ENCODE data around the gene RNF112.
A peak's percentile ranks its signal among the peaks of the same experiment; 100 is the strongest.

The RNF112 gene

DNA sequence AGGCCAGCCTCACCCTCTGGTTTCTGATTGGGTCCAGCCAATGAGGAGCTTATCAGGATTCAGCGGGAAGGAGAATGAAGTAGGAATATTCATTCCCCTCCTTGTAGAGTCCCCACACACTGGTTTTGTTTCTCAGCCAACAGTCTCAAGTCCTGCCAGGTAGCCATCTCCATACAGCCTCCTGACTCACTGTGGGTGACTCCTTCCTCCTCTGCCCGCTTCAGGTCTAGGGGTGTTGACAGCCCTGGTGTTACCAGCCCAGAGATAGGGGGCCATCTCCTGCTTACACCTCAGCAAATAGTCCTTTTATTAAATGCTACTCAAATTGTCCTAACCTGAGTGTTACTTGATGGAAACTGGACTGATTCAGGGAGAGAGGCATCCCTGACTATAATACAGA is 20.1 kb upstream of the RNF112 start:
- DNase-seq: no peak

DNA sequence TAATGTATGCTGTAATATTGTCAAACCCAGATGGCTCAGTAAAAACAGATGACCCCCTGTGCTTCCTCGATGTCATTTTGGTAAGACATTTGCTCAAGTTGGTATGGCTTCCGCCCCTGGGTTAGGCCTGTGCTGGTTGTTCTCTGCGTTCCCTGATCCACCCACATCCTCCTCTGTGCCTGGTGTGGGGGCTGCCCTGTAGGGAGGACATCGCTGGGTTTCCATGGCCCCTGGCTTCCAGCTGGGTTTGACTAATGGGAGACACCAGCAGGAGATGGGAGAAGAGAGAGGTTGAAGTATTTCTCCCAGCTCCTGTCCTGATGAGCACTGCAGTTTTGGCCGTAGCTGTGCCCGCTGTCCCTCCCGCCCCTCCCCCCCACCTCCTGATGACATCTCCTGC is 19.6 kb upstream of the RNF112 start:
- DNase-seq: no peak

DNA sequence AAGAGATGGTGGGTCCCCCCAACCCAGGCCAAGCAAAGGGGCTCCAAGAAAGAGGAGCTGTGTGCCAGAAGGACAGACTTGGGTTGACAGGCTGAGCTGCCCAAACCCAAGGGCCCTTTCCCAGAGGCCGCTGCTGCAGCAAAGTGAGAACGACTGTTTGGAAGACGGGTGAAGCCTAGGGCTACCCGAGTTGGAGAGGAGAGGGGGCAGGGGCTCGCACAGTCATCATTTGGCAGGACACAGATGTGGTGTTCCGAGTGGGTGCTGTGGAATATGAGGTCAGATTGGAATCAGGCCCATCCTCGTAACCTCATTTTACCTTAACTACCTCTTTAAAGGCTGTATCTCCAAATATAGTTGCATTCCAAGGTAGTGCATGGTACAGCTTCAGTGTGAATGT is 18.7 kb upstream of the RNF112 start:
- DNase-seq: no peak

DNA sequence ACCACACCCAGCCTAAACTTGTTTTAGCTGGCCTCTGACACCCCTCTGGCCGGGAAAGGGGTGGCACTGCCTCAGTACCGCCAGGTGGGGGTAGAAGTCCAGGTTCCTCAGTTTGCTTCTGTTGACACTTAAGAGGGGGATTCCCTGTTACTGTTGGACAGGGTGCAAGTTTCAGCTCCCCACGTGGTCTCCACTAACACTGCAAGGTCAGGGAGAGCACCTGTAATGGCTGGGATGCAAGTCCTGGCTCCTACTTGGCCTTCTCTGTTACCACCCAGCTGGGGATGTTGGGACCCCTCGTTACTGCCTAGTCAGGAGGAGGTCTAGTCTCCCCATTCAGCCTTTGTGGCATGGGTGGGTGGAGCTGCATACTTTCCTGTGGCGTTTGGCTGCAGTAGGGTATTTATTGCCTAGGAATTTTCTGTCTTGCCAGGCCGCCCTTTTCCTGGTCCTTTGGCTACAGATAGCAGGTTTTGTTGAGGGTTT is 13.4 kb upstream of the RNF112 start:
- no peak for DNase-seq

DNA sequence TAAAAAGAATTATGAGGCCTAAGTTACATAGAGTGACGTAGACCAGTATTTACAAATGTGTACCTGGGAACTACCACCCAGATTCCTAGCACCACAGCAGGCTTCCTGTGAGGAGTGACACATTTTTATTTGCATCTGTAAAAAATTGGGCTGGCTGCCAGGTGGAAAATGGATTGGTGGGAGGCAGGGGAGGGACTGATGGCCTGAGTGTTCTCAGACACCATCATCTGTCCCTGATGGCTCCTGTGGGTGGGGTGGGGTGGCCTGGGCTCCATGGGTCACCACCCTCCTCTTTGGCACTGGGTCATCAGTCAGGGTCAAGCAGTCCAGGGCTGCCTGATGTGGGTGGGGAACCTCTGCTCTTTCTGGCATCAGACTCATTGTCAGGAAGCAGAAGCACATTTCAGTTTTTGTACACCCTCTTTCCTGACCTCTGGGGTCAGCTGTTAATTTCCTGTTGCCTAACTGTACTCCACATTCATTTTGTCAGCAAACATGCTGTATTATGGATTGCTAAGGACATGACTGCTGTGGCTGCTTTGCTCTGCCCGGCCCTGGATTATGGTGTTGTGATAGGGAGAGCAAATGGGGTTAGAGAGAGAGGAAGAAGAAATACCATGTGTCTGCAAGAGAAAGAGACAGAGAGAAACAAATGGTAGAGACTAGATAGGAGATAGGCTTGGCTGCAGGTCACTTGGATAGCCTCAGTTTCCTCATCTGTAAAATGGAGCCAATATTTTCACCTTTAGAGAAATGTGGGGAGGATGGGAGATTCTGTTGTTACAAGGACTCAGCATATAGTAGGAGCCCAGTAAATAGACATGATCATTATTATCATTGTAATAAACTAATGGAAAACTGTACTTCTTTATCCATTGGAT is 12.5 kb upstream of the RNF112 start:
- DNase-seq: peak; percentile 0

DNA sequence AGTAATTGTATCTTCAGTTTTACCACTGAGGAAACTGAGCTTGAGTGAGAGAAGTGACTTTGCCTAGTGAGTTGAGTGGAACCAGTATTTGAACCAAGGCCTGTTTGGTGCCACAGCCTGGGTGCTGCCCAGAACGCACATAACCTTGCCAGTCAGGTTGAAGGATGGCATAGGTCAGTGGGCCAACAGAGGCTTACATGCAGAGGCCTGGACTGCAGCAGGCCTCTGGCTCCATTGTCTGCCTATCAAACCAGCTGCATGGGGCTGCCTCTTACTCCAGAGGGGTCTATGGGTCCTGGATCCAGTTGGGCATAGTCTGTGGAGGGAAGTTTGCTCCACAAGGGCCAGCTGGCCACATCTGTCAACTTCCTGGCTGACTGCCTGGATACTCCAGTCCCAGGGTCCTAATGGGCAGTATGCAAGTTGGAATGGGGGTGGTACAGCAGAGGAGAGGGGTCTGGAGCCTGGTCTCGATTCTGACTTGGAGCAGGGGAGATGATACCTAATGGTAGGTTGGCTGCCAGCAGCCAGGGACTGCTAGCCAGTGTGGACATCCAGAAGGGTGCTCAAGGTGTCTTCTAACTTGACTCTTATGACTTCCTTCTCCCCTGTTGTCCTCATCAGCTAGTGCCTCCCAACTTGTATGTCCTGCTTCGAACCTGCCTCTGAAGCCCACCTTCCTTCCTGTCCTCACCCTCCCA is 11.1 kb upstream of the RNF112 start:
- DNase-seq: no peak

DNA sequence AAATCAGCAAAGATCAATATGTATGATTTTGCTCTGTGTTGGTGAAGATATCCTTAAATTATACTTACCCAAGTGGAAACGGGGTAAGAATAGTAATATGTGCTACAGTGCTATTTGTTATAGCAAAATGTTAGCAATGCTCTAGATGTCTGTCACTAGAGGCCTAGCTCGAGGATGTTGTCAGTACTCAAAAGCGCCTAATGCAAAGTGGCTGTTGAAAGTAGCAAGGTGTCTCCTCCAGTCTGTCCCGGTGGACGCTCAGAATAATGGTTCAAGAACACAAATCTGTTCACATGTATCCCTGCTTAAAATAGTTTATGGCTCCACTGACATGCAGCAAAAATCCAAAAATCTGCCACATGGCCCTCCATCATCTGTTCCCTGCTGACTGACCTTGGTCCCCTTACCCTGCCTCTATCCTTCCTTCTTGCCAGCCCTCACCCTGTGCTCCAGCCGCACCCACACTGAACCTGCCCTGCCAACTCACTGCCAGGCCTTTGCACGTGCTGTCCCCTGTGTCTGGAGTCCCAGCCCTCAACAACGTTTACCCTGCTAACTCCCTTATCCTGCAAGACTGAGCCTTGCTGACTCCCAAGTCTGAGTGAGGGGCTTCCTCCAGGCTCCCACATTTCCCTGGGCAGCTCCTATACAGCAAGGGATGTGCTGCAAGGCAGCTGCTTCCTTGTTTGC is 9.6 kb upstream of the RNF112 start:
- no peak for DNase-seq

DNA sequence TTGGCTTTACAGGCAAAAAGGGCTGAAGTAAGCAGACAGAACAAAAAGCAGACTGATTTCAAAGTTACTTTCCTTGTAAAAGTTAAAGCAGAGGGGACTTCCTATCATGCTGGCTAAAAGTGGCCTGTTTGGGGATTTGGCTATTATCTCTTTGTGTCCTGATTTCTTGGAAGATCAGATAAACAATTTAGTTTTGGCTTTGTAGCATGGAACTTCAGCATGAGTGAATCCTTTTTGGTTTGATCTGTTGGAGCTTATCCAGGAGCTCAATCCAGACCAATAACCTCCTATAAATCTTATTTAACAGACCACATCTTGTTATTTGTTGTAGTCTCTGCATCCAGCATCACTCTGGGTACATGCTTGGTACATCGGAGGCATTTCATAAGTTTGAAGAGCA is 8.9 kb upstream of the RNF112 start:
- DNase-seq: no peak

DNA sequence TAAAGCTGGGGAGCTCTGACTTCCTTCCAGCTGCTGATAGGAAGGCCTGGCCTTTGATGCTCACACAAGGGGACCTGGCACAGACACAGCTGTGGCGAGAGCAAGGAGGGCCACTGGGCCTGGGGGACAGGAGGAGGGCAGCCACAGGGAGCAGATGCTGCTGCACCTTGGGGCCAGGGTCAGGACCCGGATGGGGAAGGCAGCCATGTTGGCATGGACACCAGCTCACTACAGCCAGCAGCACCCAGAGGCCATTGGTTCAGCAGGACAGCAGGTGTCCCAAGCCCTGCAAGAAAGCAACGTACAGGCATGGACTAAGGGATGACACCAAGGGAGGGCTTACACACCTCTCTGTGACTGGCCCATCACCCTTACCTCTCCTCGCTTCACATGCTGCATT is 8.0 kb upstream of the RNF112 start:
- DNase-seq: no peak

DNA sequence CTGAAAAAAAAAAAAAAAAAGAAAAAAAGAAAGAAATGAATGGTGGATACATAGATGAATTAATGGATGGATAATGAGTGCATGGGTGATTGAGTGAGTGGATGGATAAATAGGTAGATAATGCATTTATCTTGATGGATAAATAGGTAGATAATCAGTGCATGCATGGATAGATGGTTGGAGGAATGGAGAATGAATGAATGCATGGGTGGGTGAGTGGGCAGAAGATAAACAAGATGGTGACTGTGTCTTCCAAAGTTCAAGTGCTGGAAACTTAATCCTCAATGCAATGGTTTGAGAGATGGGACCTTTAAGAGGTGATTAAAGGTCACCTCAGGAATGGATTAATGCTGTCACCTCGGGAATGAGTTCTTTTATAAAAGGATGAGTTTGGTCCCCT is 6.8 kb upstream of the RNF112 start:
- no peak for DNase-seq

DNA sequence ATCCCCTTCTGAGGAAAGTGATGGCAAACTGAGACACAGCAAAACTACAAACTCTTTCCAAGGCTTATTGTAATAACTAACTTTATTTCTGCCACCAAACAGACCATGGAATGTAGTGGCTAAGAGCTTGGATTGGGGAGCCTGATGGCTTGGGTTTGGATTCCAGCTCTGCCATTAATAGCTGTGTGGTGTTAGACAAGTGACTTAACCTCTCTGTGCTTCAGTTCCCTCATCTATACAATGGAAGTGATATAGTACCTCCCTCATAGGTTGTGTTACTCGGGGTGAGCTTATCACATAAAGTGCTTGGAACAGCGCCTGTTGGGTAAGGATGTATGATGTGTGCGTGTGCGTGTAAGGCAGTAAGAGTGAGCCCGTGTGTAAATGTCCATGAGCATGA is 5.9 kb upstream of the RNF112 start:
- no peak for DNase-seq

DNA sequence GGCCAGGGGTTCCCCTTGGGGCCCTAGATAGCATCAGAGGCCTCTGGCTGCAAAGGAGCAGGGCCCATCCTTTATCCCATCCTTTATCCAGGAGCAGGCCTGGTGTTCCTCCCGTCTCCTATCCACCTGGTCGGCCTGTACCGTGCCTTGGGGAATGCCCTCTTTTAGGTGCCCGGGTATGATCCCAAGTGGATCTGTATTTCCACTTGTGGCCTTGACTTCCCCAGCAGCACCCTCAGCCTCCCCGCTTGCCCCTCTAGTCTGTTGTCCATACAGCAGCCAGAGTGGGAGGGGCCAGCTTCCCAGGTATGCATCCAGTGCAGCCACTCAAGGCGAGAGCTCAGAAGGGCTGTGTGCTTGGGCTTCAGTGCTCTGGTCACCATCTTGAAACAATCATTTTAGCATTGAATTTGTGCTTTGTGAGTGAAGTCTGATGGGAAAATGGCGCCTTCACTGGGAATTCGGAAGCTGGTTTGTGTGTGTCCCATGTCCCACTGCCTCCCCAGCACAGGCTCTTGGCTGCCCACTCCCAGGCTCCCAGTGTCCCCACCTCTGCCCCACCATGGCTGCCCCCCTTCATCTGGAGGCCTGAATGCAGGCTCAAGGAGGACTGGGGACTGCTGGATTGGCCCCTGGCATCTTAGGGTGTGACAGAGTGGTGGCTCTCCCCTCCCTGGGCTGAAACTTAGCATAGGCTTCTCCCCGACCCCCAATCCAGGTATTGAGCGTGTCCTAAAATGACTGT is 3.3 kb upstream of the RNF112 start:
- DNase-seq: no peak

DNA sequence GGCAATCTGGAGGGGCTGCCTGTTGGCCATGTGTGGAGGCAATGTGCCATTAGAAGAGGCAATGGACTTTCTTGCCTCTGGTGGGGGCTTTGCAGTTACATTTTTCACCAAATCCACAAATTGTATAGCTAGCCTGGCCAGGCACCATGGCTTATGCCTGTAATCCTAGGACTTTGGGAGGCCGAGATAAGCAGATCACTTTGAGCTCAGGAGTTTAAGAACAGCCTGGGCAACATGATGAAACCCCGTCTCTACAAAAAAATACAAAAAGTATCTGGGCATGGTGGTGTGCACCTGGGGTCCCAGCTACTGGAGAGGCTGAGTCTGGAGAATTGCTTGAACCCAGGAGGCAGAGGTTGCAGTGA is 2.7 kb upstream of the RNF112 start:
- no peak for DNase-seq

DNA sequence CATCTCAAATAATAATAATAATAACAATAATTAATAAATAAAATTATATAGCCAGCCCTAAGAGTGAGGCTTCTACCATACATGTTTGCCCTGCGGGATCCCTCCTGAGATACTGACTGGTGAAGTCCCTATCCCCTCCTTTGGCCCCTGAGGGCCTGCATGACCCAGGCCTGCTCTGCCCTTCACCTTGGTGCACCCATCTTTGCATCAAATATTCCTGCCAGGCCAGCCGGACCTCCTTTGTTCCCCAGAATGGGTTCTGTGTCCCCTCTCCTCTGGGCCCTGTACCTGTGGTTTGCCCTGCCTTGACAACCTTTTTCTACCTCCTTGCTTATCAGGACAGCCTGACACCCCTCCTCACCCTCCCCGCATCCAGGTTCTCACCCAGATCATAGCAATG is 2.0 kb upstream of the RNF112 start:
- no peak for DNase-seq

DNA sequence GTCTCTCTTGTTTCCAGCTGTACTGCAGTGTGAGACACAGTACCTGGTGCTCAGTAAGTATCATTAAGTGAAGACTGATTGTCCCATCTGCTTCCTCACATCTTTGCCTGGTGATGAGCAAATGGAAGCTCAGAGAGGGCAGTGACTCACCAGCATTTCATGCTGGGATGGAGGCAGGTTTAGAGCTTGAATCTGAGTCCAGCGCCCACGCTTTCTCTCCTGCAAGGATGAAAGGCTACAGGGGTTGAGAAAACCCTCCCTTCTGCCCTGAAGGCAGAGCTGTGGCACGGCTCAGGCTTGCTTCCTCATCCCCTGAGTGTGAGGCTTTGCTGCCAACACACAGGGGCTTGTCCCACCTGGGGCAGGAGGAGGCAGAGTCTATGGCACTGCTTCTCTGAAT is 1.5 kb upstream of the RNF112 start:
- no peak for DNase-seq

DNA sequence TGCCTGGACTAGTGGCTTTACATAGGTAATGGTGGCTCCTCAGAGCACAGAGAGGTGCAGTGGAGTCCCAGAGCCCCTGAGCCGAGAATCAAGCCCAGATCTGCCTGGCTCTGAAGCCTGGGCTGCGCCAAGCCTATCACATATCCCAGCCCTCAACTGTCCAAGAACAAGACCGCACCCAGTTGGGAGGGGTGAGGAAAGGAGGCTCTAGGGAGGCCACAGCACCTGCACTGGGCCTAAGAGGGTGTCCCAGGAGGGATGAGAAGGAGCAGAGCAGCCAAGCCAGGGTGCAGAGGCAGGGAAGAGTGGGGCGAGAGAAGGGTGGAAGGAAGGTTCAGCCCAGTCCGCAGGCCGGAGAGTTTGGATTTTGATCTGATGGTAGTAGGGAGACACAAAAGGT is 941 bp upstream of the RNF112 start:
- DNase-seq: no peak

DNA sequence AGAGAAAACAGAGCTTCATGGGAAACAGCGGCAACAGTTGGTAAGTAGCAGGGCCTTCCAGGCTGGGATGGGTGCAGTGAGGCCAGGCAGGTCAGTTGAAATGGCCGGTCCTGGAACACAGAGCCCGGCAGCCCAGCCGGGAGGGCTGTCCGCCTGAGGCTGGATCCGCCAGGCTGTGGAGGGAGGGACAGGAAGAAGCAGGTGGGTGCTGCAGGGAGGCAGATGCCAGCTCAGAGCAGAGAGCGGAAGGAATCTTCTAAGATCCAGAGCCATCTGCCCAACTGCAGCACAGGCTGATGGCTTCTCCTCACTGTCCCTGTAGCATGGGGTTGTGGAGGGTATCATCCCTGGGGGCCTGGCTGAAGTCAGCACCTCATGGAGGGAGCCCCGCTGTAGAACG is 599 bp downstream of the RNF112 start:
- DNase-seq: no peak

DNA sequence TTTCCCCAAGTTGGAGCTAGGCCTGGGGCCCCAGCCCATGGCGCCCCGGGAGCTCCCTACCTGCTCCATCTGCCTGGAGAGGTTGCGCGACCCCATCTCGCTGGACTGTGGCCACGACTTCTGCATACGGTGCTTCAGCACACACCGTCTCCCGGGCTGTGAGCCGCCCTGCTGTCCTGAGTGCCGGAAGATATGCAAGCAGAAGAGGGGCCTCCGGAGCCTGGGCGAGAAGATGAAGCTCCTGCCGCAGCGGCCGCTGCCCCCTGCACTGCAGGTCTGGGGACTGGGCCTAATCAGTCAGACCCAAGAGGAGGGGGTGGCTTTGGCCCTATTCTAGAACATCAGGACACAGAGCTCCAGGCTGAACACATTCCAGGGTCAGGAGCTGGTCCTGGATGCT is 1.5 kb downstream of the RNF112 start:
- no peak for DNase-seq

DNA sequence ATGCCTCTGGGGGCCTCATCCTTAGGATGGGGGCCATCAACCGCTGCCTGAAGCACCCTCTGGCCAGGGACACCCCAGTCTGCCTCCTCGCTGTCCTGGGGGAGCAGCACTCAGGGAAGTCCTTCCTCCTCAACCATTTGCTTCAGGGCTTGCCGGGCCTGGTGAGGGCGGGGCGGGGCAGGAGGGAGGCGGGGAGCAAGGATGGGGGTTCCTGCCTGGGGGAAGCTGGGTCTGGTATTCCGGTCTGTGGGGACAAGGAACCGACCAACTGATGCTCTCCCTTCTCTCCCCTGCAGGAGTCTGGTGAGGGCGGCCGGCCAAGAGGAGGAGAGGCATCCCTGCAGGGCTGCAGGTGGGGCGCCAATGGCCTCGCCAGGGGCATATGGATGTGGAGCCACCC is 2.0 kb downstream of the RNF112 start:
- no peak for DNase-seq

DNA sequence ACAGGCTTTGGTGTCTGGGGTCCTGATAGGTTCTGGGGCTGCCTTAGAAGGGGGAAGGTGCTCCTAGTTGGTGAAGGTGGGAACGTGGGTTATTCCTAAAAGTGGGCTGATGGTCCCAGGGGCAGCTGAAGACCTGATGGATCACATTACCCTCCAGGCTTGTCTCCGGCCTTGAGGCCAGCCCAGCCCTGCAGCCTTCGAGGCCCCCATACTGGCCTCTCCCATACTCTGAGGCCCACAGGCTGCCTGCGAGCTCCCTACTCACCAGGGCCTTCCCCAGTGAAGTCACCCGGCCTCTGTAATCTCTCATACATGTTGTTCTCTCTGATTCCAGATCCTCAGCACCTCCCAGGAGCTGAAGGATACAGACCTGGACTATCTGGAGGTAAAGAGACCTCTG is 2.7 kb downstream of the RNF112 start:
- no peak for DNase-seq

DNA sequence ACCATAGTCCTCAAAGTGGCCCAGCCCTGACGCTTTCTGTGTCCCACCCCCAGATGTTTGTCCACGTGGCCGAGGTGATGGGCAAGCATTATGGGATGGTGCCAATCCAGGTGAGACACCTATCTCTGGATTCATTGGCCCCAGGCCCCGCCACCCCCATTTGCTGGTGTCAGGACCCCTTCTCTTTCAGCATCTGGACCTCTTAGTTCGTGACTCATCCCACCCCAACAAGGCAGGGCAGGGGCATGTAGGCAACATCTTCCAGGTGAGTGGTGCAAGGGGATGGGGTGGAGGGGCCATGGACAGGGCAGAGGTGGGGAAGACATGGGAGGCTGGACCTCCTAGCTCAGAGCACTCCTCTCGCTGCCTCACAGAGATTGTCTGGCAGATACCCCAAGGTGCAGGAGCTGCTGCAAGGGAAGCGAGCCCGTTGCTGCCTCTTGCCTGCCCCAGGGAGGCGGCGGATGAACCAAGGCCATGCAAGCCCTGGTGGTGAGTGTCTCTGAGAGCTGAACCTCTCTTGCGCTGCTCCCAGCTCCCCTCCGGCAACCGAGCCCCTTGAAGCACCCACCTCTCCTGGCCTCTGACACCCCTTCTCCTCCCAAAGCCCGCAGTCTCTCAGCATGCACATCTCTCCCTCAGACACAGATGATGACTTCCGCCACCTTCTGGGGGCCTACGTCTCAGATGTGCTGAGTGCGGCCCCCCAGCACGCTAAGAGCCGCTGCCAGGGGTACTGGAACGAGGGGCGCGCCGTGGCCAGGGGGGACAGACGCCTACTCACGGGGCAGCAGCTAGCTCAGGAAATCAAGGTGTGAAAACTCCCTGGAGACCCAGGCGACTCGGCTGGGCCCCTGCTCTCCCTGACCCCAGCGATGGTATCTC is 3.6 kb downstream of the RNF112 start:
- DNase-seq: no peak

DNA sequence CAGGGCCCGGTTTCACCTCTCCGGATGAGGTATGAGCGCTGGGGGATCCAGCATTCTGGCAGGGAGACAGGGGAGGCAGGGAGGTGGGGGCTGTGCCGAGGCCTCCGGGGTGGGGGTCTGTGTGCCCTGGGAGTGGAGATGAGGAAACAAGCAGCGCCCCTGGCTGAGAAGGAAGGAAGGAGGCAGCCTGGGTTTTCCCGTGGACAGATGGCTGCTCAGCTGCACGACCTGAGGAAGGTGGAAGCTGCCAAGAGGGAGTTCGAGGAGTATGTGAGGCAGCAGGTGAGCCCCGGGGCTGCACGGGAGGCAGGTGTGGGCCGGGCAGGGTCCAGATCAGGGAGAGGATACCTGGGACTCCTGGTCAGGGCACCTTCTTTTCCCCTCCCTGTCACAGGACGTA is 4.3 kb downstream of the RNF112 start:
- no peak for DNase-seq

Data from KG1 (cell line).